Measurements from ENCODE around the gene RPL39.
"Not testable (repeated sequence)": the region's sequence is repeated elsewhere in the genome, so short reads cannot be mapped to it uniquely, and the experiment has no call there.

Gene RPL39

GRCh38 chrX:119762718-119763117 lies 28.7 kb downstream of the RPL39 start:
- no peak for DNase-seq

GRCh38 chrX:119760026-119760877 lies 31.2 kb downstream of the RPL39 start:
- no peak for DNase-seq

GRCh38 chrX:119759248-119759766 lies 32.1 kb downstream of the RPL39 start:
- DNase-seq: no peak

GRCh38 chrX:119758731-119759247 lies 32.6 kb downstream of the RPL39 start:
- DNase-seq: peak; percentile 43

GRCh38 chrX:119757979-119758730 lies 33.3 kb downstream of the RPL39 start, which contains the start of gene SOWAHD:
TSS of gene SOWAHD (plus strand) at chrX:119758588. CDS start at chrX:119758668, 80 bp downstream.
- DNase-seq: peak; percentile 34

- no peak for DNase-seq
Measured at GRCh38 chrX:119757646-119757978, 33.8 kb downstream of the RPL39 start.

GRCh38 chrX:119756926-119757635 lies 34.3 kb downstream of the RPL39 start:
- no peak for DNase-seq

GRCh38 chrX:119755981-119756533 lies 35.4 kb downstream of the RPL39 start:
- peak; percentile 52 for DNase-seq

GRCh38 chrX:119753639-119754257 lies 37.7 kb downstream of the RPL39 start:
- no peak for DNase-seq

- DNase-seq: no peak
Measured at GRCh38 chrX:119753001-119753400, 38.4 kb downstream of the RPL39 start.

GRCh38 chrX:119750751-119751150 lies 40.7 kb downstream of the RPL39 start:
- not testable (repeated sequence) for DNase-seq

GRCh38 chrX:119750131-119750530 lies 41.3 kb downstream of the RPL39 start:
- not testable (repeated sequence) for DNase-seq

- no peak for DNase-seq
Measured at GRCh38 chrX:119745283-119745848, 46.1 kb downstream of the RPL39 start.

- DNase-seq: no peak
Measured at GRCh38 chrX:119738742-119739141, 52.7 kb downstream of the RPL39 start.
